Psoas muscle (tissue), 8 donors: ENCODE results near the gene SLC8A3. TPM values are rescaled to one million over a fixed set of nuclear protein-coding genes. Genes with fewer than 3 reads are reported as not detected.
A peak's percentile ranks its signal among the peaks of the same experiment; 100 is the strongest.

Experiments
- ATAC-seq, 4 donors: fragments of 200-7000 bp; cut with Tn5 transposase; one replicate each; pipeline ENCODE4 v1.9.1; 2020; ENCODE audit warnings: moderate library complexity in 3 of 4, mild to moderate bottlenecking in 2 of 4
- DNase-seq, 2 donors: peaks; one replicate each; pipeline ENCODE4 v3.0.0-alpha.2; 2020
- H3K27ac ChIP-seq: fragments of 200-600 bp; one replicate; pipeline ENCODE4 v1.8.0; 2022
- H3K27me3 ChIP-seq, 3 donors: fragments of 200-600 bp in 1 of 3; one replicate each; pipeline versions ENCODE4 v1.6.1 to v1.8.0; 2013 to 2022; ENCODE audit warnings: low read length in 2 of 3, mild to moderate bottlenecking in 2 of 3, moderate library complexity in 1 of 3; ENCODE audit not compliant: insufficient read depth in 3 of 3
- H3K36me3 ChIP-seq, 2 donors: fragments of 200-600 bp in 1 of 2; one replicate each; pipeline versions ENCODE4 v1.6.1 to v1.8.0; 2013 to 2022; ENCODE audit warnings: low read depth in 1 of 2, mild to moderate bottlenecking in 1 of 2, moderate library complexity in 1 of 2; ENCODE audit not compliant: insufficient read depth in 1 of 2
- H3K4me1 ChIP-seq: fragments of 200-600 bp; one replicate; pipeline ENCODE4 v1.8.0; 2022
- H3K4me3 ChIP-seq: fragments of 200-600 bp; one replicate; pipeline ENCODE4 v1.8.0; 2022; ENCODE audit warnings: mild to moderate bottlenecking
- H3K9me3 ChIP-seq: fragments of 200-600 bp; one replicate; pipeline ENCODE4 v1.8.0; 2022
- WGBS, 3 donors: extraction: QIAGEN DNeasy Blood & Tissue Kit; methylation state at CpG; one replicate each; pipeline versions ENCODE4 v1.1.6 to v1.1.7; 2013; 5-methylcytosine and 5-hydroxymethylcytosine counted together
- intact Hi-C, 2 donors: fragments of 100-400 bp; cut with DNase I; formaldehyde crosslinking; loops; one replicate each; pipeline versions ENCODE4 v1.11.0 to v1.14.2; 2022
- polyA plus RNA-seq, 3 donors: library from polyadenylated mRNA; stranded (reverse); fragments of 200-250 nt; gene quantifications; one replicate each; pipeline ENCODE4 v1.2.3, GENCODE V29; 2013
- total RNA-seq, 4 donors: library from RNA; stranded (reverse); fragmentation: NEBNext Ultra II Directional in 2 of 4; extraction: Animal tissue kit (Norgen Biotek cat#: 25700) in 2 of 4; gene quantifications; one replicate each; pipeline versions ENCODE4 v1.2.1 to v1.2.4, GENCODE V29; 2021 to 2023
- TF ChIP-seq, protein P1 (sequence below): fragments of 200-600 bp; IDR thresholded peaks from one replicate; pipeline ENCODE4 v1.8.0; 2022; ENCODE audit warnings: antibody characterized with exemption
- donor health status: healthy with polysubstance abuse.
- donor health status: DM: no; HTN: no; CAD: no; lungs with moderate emphysema.
- donor health status: Bipolar disorder and iron deficiency.
- donor health status: healthy.
- donor health status: DM: yes; HTN: yes; CAD: no.
- donor health status: DM: no; HTN: no; CAD: no.
- donor health status: DM: no; HTN: no; CAD: no.
- donor health status: DM: yes; HTN: yes; CAD: no.

Gene SLC8A3
- total and polyA plus RNA-seq, 7 donors = 10.8 to 53.6 (median 20.8) TPM

DNA sequence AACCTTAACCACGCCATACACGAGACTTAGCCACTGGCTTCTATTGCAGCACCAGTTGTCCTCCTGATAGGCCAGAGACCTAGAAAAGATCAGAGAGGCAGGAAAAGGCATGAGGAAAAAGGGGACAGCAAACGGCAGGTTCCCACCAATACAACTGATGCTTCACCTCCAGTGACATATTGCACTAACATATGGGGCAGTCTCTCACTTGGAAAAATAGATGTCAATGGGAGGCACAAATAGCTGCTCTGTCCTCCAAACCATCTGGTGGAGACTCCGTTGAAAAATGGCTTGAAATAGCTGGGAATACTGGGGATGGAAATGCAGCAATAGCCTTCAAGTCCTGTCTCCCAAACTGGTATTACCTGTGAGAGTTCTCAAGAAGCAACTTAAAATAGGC, 20.3 kb downstream of the SLC8A3 start:
- Histone ChIP-seq H3K9me3 (no peaks in the 10 kb centered on the region), H3K27ac (no peak overlapping the region), H3K4me1 (peaks cover 23% of the 10 kb centered on the region), H3K36me3 (peaks cover 8 to 55% of the 10 kb centered on the region in 2 donors), H3K4me3 (no peak overlapping the region), H3K27me3 (no peaks in the 10 kb centered on the region)
- intact Hi-C loops = no loop called here
- TF ChIP-seq, protein P1, sequence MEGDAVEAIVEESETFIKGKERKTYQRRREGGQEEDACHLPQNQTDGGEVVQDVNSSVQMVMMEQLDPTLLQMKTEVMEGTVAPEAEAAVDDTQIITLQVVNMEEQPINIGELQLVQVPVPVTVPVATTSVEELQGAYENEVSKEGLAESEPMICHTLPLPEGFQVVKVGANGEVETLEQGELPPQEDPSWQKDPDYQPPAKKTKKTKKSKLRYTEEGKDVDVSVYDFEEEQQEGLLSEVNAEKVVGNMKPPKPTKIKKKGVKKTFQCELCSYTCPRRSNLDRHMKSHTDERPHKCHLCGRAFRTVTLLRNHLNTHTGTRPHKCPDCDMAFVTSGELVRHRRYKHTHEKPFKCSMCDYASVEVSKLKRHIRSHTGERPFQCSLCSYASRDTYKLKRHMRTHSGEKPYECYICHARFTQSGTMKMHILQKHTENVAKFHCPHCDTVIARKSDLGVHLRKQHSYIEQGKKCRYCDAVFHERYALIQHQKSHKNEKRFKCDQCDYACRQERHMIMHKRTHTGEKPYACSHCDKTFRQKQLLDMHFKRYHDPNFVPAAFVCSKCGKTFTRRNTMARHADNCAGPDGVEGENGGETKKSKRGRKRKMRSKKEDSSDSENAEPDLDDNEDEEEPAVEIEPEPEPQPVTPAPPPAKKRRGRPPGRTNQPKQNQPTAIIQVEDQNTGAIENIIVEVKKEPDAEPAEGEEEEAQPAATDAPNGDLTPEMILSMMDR = no peak
- WGBS, 3 donors = 87 to 94% (median 92%) methylated on average over 4 of the region's 4 CpGs
- ATAC-seq (no peak), DNase-seq (no peak)

DNA sequence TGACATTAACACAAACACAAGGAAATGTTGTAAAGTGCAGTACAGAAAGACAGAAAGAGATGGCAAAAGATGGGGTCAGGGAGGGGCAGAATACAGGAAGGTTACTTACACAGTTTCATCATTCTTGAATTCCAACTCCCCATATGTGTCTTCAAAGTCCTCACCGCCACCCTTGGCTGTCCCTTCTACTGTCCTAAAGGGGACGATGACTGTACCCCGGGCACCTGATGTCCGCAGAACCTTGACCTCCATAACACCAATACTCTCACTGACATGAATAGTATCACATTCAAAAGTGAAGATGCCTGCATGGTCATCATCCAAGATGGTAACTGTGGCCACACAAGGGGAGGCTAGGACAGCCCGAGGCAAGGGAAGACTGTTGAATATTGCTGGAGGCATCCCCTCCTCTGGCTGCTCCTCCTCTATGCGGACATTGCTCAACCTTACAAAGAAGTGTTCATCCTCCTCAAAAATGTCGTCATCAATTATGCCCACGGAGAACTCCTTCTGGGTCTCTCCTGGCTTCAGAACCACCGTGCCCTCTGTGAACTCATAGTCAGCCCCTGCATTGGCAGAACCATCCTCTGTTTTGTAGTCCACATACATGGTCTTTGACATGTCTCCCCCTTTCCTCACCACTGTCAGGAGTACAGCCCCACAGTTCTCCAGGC, 22.1 kb downstream of the SLC8A3 start:
- WGBS, 3 donors = 89 to 94% (median 92%) methylated on average over 9 of the region's 9 CpGs
- Histone ChIP-seq H3K4me1 (peaks cover 12% of the 10 kb centered on the region), H3K36me3 (peaks cover 8 to 61% of the 10 kb centered on the region in 2 donors), H3K27me3 (no peaks in the 10 kb centered on the region), H3K9me3 (no peaks in the 10 kb centered on the region), H3K27ac (no peak overlapping the region), H3K4me3 (no peak overlapping the region)
- DNase-seq = no peak
- TF ChIP-seq, protein P1 = no peak
- peak in 2 of 4 donors; percentile 62 to 64 for ATAC-seq
- intact Hi-C loops = no loop called here

DNA sequence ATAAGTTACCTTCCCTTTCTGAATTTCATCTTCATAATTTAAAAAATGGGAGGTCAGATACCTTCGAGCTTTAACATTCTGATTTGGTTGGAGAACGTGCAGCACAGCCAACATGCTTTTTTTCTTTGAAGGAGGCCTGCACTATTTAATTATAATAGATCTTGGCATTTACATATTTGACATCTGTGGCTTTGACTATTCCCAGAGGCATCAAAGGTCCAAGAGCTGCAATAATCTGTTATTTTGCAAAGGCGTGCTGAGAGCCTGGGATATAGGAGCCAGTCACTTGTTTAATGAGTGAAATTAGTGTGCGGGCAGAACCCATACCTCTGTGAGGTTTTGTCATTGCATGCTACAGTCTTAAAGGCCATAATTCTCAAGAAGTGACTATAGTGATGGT, 26.4 kb downstream of the SLC8A3 start:
- DNase-seq (no peak), ATAC-seq (no peak)
- H3K36me3 ChIP-seq = peaks cover 8 to 46% of the 10 kb centered on the region in 2 donors
- WGBS, 3 donors = 76 to 82% (median 81%) methylated on average over 4 of the region's 4 CpGs
- no peak overlapping the region for H3K4me3 ChIP-seq
- intact Hi-C loops = no loop called here
- TF ChIP-seq, protein P1 = no peak
- H3K27me3 ChIP-seq = no peaks in the 10 kb centered on the region
- no peak overlapping the region for H3K27ac ChIP-seq
- peaks cover 18% of the 10 kb centered on the region for H3K4me1 ChIP-seq
- no peaks in the 10 kb centered on the region for H3K9me3 ChIP-seq

DNA sequence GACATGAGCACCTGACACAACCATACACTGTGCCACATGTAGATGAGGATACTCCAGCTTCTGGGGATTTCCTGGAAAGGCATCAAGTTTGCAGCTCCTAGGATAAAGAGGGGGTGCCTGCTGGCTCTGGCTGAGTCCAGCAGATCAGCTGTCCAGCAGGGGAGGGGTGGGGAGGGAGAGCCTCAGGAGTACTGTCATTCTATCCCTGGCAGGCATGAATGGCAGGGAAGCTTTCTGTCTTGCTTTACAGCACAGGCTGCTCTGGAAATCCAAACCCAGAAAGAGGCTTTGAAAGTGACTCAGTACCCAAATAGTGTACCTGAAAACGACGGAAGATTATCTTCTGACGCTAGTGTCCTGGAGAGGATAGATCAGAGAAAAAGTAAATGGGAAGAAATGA, 32.2 kb downstream of the SLC8A3 start:
- 20 to 37% (median 35%) methylated on average over 3 of the region's 3 CpGs for WGBS, 3 donors
- intact Hi-C loops = no loop called here
- peak; percentile 84 to 95 (median 92) for ATAC-seq

More for the DNA sequence above, 32.2 kb downstream of the SLC8A3 start:
- peak; percentile 42 to 81 for DNase-seq
- TF ChIP-seq, protein P1 = no peak
- no peaks in the 10 kb centered on the region for H3K36me3 ChIP-seq
- H3K27me3 ChIP-seq = no peaks in the 10 kb centered on the region
- no peak overlapping the region for H3K4me3 ChIP-seq
- no peaks in the 10 kb centered on the region for H3K9me3 ChIP-seq
- peak overlapping the region; percentile 71 for H3K27ac ChIP-seq
- H3K4me1 ChIP-seq = peaks cover 35% of the 10 kb centered on the region
